ENCODE measurements around the gene POU2AF1.

- TF ChIP-seq POLR2A (IDR thresholded peaks at IDR 0.05; ENCODE audit: low read length), result no peak
- no peak for TF ChIP-seq GATA1 (IDR thresholded peaks at IDR 0.05; ENCODE audit: low read depth, low read length)
Measured at GRCh38 chr11:111306321-111306720, 72.8 kb downstream of the POU2AF1 start.
